Measurements from ENCODE around the gene GFRA1. TPM values are rescaled to one million over a fixed set of nuclear protein-coding genes. Genes with fewer than 3 reads are reported as not detected.

GFRA1 gene
- total and polyA plus RNA-seq, 2 of the 8 experiments (the other 6 are each of a cell fraction or from before 2014, with no cell fraction given) = 1.1 to 2.0 TPM

- Histone ChIP-seq H4K91ac (replicated peaks; ENCODE audit: insufficient read length, low read length) (no peak overlapping the region), H3K36me3 (ENCODE audit: control insufficient read depth in 2 of 4, insufficient read depth in 4 of 4, low read length in 3 of 4) (no peaks in the 10 kb centered on the region), H2BK5ac (ENCODE audit: low read depth, low read length) (no peak overlapping the region), H3K79me1 (ENCODE audit: low read depth, low read length) (no peaks in the 10 kb centered on the region), H3K14ac (ENCODE audit: insufficient read length) (no peak overlapping the region), H3K4me2 (ENCODE audit: insufficient read depth in 1 of 2, low read depth in 2 of 2, low read length in 2 of 2) (no peak overlapping the region), H4K20me1 (replicated peaks in 1 of 2; ENCODE audit: control insufficient read depth in 1 of 2, insufficient read depth in 2 of 2, low read length in 2 of 2) (no peaks in the 10 kb centered on the region), H3K9ac (replicated peaks in 1 of 4; ENCODE audit: extremely low read depth in 1 of 4, low read depth in 3 of 4, low read length in 3 of 4) (no peak overlapping the region), H3K4ac (replicated peaks; ENCODE audit: insufficient read length, low read depth, low read length) (no peak overlapping the region), H2AK5ac (ENCODE audit: low read depth, low read length) (no peak overlapping the region), H3K79me2 (ENCODE audit: control insufficient read depth in 1 of 2, insufficient read depth in 2 of 2, low read length in 2 of 2) (no peaks in the 10 kb centered on the region), H3K18ac (ENCODE audit: extremely low read depth, low read length) (no peak overlapping the region), H3K56ac (replicated peaks; ENCODE audit: insufficient read length, low read depth, low read length) (no peak overlapping the region), H3K4me1 (replicated peaks in 1 of 4; ENCODE audit: control insufficient read depth in 3 of 4, insufficient read depth in 4 of 4, low read length in 3 of 4) (peaks cover 0 to 10% (median 3%) of the 10 kb centered on the region in 4 experiments; a peak in 3 of 7 replicates), H4K8ac (ENCODE audit: extremely low read depth, insufficient read depth, low read length) (no peak overlapping the region), H2BK20ac (ENCODE audit: low read length) (no peak overlapping the region), H4K5ac (ENCODE audit: insufficient read length, low read depth, low read length) (no peak overlapping the region), H3K4me3 (ENCODE audit: extremely low read depth in 1 of 4, insufficient read depth in 2 of 4, low read depth in 3 of 4, low read length in 4 of 4) (no peak overlapping the region), H2BK12ac (ENCODE audit: low read depth, low read length) (no peak overlapping the region), H2AFZ (ENCODE audit: low read length) (no peak overlapping the region), H3K27ac (ENCODE audit: low read depth, low read length) (no peak overlapping the region), H3K9me3 (ENCODE audit: insufficient read depth in 2 of 2, low read depth in 1 of 2, low read length in 1 of 2) (no peaks in the 10 kb centered on the region), H2BK120ac (replicated peaks; ENCODE audit: low read depth, low read length) (no peak overlapping the region), H3K27me3 (replicated peaks in 1 of 4; ENCODE audit: control insufficient read depth in 3 of 4, extremely low read depth in 1 of 4, insufficient read depth in 3 of 4, low read length in 3 of 4) (peaks cover 0 to 7% (median 6%) of the 10 kb centered on the region in 4 experiments; a peak in 4 of 7 replicates), H3K23ac (ENCODE audit: insufficient read length) (no peak overlapping the region), H3K23me2 (ENCODE audit: low read depth, low read length) (no peaks in the 10 kb centered on the region), H2BK15ac (ENCODE audit: low read length) (no peak overlapping the region)
- CTCF ChIA-PET (ENCODE audit: partially characterized antibody) = interaction anchor here (0.6 to 4.9 kb wide), 8 partner anchors 8 to 99 kb away, joined by 3 to 60 read pairs (median 4); no protein-coding TSS in a partner anchor
- POLR2A ChIA-PET (ENCODE audit: partially characterized antibody) = interaction anchor here (1.4 kb wide), 1 partner anchor 40 kb away, joined by 3 read pairs; no protein-coding TSS in a partner anchor
- DNase-seq (ENCODE audit: low read depth in 1 of 2, low spot score in 2 of 2) (peak; percentile 39 to 55), FAIRE-seq (peak; percentile 58)
- WGBS, 2 experiments (ENCODE audit: extremely low coverage in 1 of 2, insufficient coverage in 1 of 2, insufficient read length in 1 of 2, insufficient replicate concordance in 2 of 2, low coverage in 1 of 2, low lambda C conversion rate in 2 of 2, missing lambda C conversion rate in 1 of 2) = 41% methylated on average over 4 of the region's 4 CpGs; no CpG with 5 or more reads in 1 of the 2 experiments
- TF ChIP-seq TAF7 (optimal IDR thresholded peaks at IDR 0.05; ENCODE audit: borderline replicate concordance, low read depth, low read length) (no peak), EP300 (IDR thresholded peaks at IDR 0.05; ENCODE audit: borderline replicate concordance in 1 of 2, low read depth in 2 of 2, low read length in 2 of 2) (peak in 1 of 2 experiments; percentile 23; a peak in 1 of 3 replicates), CTBP2 (IDR thresholded peaks at IDR 0.05; ENCODE audit: borderline replicate concordance, insufficient read depth, insufficient read length, low read length) (peak; percentile 53), JUND (IDR thresholded peaks at IDR 0.05; ENCODE audit: low read length) (no peak), TCF12 (IDR thresholded peaks at IDR 0.05; ENCODE audit: low read depth, low read length) (0 out of 2 replicates have a peak, but pooled peaks have one; percentile 81), MAX (IDR thresholded peaks at IDR 0.05) (no peak), RXRA (IDR thresholded peaks at IDR 0.05; ENCODE audit: insufficient read depth, low read depth, low read length) (peak; percentile 99), TEAD4 (IDR thresholded peaks at IDR 0.05; ENCODE audit: low read depth, low read length) (peak; percentile 81)
Observed at GRCh38 chr10:116124777-116125176, 148.2 kb downstream of the GFRA1 start.
